GM12878 (cell line): ENCODE results near the gene GHITM. TPM values are rescaled to one million over a fixed set of nuclear protein-coding genes. Genes with fewer than 3 reads are reported as not detected.

Source experiments
- ATAC-seq: fragments of 200-7000 bp; cut with Tn5 transposase; 3 replicates; pipeline ENCODE4 v1.9.1; 2020; ENCODE audit warnings: mild to moderate bottlenecking, moderate library complexity
- BruUV-seq: library from RNA; stranded (reverse); fragments of 400-500 nt; replicated peaks from 2 replicates; lab custom pipeline; 2021; lab: Mats Ljungman, UMichigan
- CTCF ChIA-PET: fragments of 300-600 bp; sonication (Branson Sonifier 250); formaldehyde crosslinking; extraction: SDS; loops from one replicate; lab custom pipeline; 2021; ENCODE audit warnings: inconsistent platforms; lab: Yijun Ruan, JAX
- POLR2A ChIA-PET: fragments of 350-600 bp; formaldehyde crosslinking; extraction: SDS; loops from one replicate; lab custom pipeline; 2021; ENCODE audit warnings: inconsistent platforms; lab: Charles Lee
- RAD21 ChIA-PET: fragments of 300-600 bp; sonication (Branson Sonifier 250); formaldehyde crosslinking; loops from one replicate; lab custom pipeline; 2023; ENCODE audit warnings: antibody characterized with exemption; ENCODE audit not compliant: unreplicated experiment; lab: Charles Lee
- SMC1A ChIA-PET: fragments of 300-600 bp; sonication (Branson Sonifier 250); formaldehyde crosslinking; loops from one replicate; lab custom pipeline; 2023; ENCODE audit not compliant: unreplicated experiment, uncharacterized antibody; lab: Charles Lee
- DNase-seq: peaks from one replicate; pipeline ENCODE4 v3.0.0-alpha.2; 2011; ENCODE audit warnings: low read depth, low spot score
- FAIRE-seq: peaks from 3 replicates; lab custom pipeline; 2011; peaks lifted over from hg19 to GRCh38; lab: Jason Lieb, UNC
- H2AFZ ChIP-seq: 2 replicates; pipeline ENCODE4 v1.6.0; 2011; ENCODE audit warnings: low read depth, low read length, control low read depth; ENCODE audit not compliant: control insufficient read depth
- H3K27ac ChIP-seq: 2 replicates; pipeline ENCODE4 v1.5.1; 2011; ENCODE audit warnings: control low read depth; ENCODE audit not compliant: control insufficient read depth, insufficient read depth
- H3K27me3 ChIP-seq, 2 experiments: replicated peaks in 1 of 2; 2 replicates each; pipeline versions ENCODE4 v1.6.0 to v1.6.1; 2011; ENCODE audit warnings: low read length in 1 of 2; ENCODE audit not compliant: control insufficient read depth in 2 of 2, insufficient read depth in 2 of 2
- H3K36me3 ChIP-seq, 2 experiments: 2 replicates each; pipeline ENCODE4 v1.5.1; 2011; ENCODE audit warnings: low read length in 1 of 2; ENCODE audit not compliant: control insufficient read depth in 2 of 2, insufficient read depth in 2 of 2
- H3K4me1 ChIP-seq: 2 replicates; pipeline ENCODE4 v1.6.1; 2011; ENCODE audit warnings: mild to moderate bottlenecking, low read length, moderate library complexity, mixed read lengths; ENCODE audit not compliant: control insufficient read depth, insufficient read depth
- H3K4me2 ChIP-seq: 2 replicates; pipeline ENCODE4 v1.6.0; 2011; ENCODE audit warnings: control low read depth; ENCODE audit not compliant: control insufficient read depth, insufficient read depth
- H3K4me3 ChIP-seq: fragments of 200-600 bp; sonication (generic); 2 replicates; pipeline ENCODE4 v1.5.1; 2016
- H3K79me2 ChIP-seq: 2 replicates; pipeline ENCODE4 v1.6.0; 2011; ENCODE audit warnings: low read length; ENCODE audit not compliant: control insufficient read depth, insufficient read depth
- H3K9ac ChIP-seq: 2 replicates; pipeline ENCODE4 v1.8.0; 2011; ENCODE audit warnings: low read length, control low read depth, mixed read lengths; ENCODE audit not compliant: control insufficient read depth, insufficient read depth
- H3K9me3 ChIP-seq: replicated peaks from 3 replicates; pipeline ENCODE4 v1.5.1; 2011; ENCODE audit warnings: mild to moderate bottlenecking, low read length; ENCODE audit not compliant: control insufficient read depth, insufficient read depth
- H4K20me1 ChIP-seq: 2 replicates; pipeline ENCODE4 v1.6.0; 2011; ENCODE audit not compliant: control insufficient read depth, insufficient read depth
- CREB1 ChIP-seq: IDR thresholded peaks from 2 replicates; pipeline ENCODE4 v1.6.1; 2012; ENCODE audit warnings: low read depth, mild to moderate bottlenecking, inconsistent platforms
- CTCF ChIP-seq, 3 experiments: IDR thresholded peaks in 2 of 3; conservative IDR thresholded peaks in 1 of 3; 2 replicates each; pipeline ENCODE4 v1.5.1; 2011; ENCODE audit warnings: low read depth in 3 of 3, low read length in 3 of 3, mild to moderate bottlenecking in 3 of 3, control low read depth in 2 of 3, moderate library complexity in 2 of 3, inconsistent platforms in 1 of 3, mixed read lengths in 1 of 3; ENCODE audit not compliant: control insufficient read depth in 2 of 3, insufficient read depth in 1 of 3; ENCODE audit errors: extremely low read depth in 1 of 3
- GABPA ChIP-seq: IDR thresholded peaks from 2 replicates; pipeline ENCODE4 v1.6.1; 2014; ENCODE audit warnings: antibody characterized with exemption, low read depth, mild to moderate bottlenecking, inconsistent platforms
- MEF2B ChIP-seq: fragments of 450-650 bp; IDR thresholded peaks from 2 replicates; pipeline ENCODE4 v1.6.1; 2018; ENCODE audit warnings: mild to moderate bottlenecking, moderate library complexity; ENCODE audit not compliant: partially characterized antibody, poor library complexity, severe bottlenecking
- NR2C1 ChIP-seq: fragments of 450-650 bp; IDR thresholded peaks from 2 replicates; pipeline ENCODE4 v1.6.1; 2017; ENCODE audit warnings: antibody characterized with exemption, mild to moderate bottlenecking, moderate library complexity
- NR2F1 ChIP-seq: fragments of 450-650 bp; conservative IDR thresholded peaks from 2 replicates; pipeline ENCODE4 v1.6.1; 2017; ENCODE audit warnings: mild to moderate bottlenecking
- PML ChIP-seq: IDR thresholded peaks from 2 replicates; pipeline ENCODE4 v1.6.1; 2012; ENCODE audit warnings: low read length, inconsistent platforms
- RAD21 ChIP-seq: IDR thresholded peaks from 2 replicates; pipeline ENCODE4 v1.6.1; 2011; ENCODE audit warnings: mild to moderate bottlenecking, low read depth, low read length, moderate library complexity; ENCODE audit not compliant: insufficient read depth
- SMAD1 ChIP-seq: fragments of 450-650 bp; IDR thresholded peaks from 2 replicates; pipeline ENCODE4 v1.6.1; 2018; ENCODE audit warnings: mild to moderate bottlenecking, low read depth; ENCODE audit not compliant: partially characterized antibody
- SMC3 ChIP-seq: IDR thresholded peaks from 2 replicates; pipeline ENCODE4 v1.6.1; 2011; ENCODE audit warnings: low read length, improper control_type of control experiment, borderline replicate concordance
- ZNF207 ChIP-seq: fragments of 450-650 bp; IDR thresholded peaks from 2 replicates; pipeline ENCODE4 v1.6.1; 2014; ENCODE audit warnings: antibody characterized with exemption, mild to moderate bottlenecking, borderline replicate concordance
- ZNF687 ChIP-seq: fragments of 450-650 bp; IDR thresholded peaks from 2 replicates; pipeline ENCODE4 v1.6.1; 2017; ENCODE audit warnings: mild to moderate bottlenecking, moderate library complexity
- WGBS: methylation state at CpG from one replicate; pipeline ENCODE4 v1.1.6; 2016; ENCODE audit warnings: low lambda C conversion rate; ENCODE audit not compliant: insufficient replicate concordance, insufficient coverage; ENCODE audit errors: missing lambda C conversion rate; 5-methylcytosine and 5-hydroxymethylcytosine counted together
- in situ Hi-C: fragments of 300-500 bp; cut with MboI; formaldehyde crosslinking; loops from 9 replicates; pipeline ENCODE4 v1.14.3; 2018; ENCODE audit warnings: mixed read lengths
- intact Hi-C: fragments of 100-400 bp; cut with micrococcal nuclease; formaldehyde crosslinking; loops from one replicate; pipeline ENCODE4 v1.14.2; 2022; ENCODE audit not compliant: unreplicated experiment
- polyA plus RNA-seq, 11 experiments: library from polyadenylated mRNA; depleted of rRNA in 4 of 11; unstranded in 6 of 11; stranded (reverse) in 5 of 11; fragments of >200 nt; fragmentation: Nextera tagmentation in 4 of 11; fragmentation: Illumina TruSeq in 1 of 11; extraction: Ambion mirVana in 4 of 11; extraction: Trizol in 1 of 11; gene quantifications; 1 replicate in 1 of 11; 2 replicates in 10 of 11; pipeline versions ENCODE4 v1.2.1 to v1.2.3, GENCODE V29; 2011 to 2016; ENCODE audit warnings: inconsistent platforms in 2 of 11, missing spikeins in 2 of 11, low read depth in 1 of 11
- total RNA-seq, 4 experiments: library from RNA; depleted of rRNA in 3 of 4; stranded (reverse); fragments of >200 nt in 3 of 4; fragmentation: Illumina TruSeq in 1 of 4; extraction: Trizol in 1 of 4; gene quantifications; 2 replicates each; pipeline versions ENCODE4 v1.2.1 to v1.2.3, GENCODE V29; 2013 to 2021
- TF ChIP-seq, protein P1 (sequence below): IDR thresholded peaks from 2 replicates; pipeline ENCODE4 v1.6.1; 2011; ENCODE audit warnings: mild to moderate bottlenecking, low read depth, low read length, moderate library complexity; ENCODE audit not compliant: insufficient replicate concordance

GHITM gene
- total and polyA plus RNA-seq, 10 of the 15 experiments (the other 5 are each of a cell fraction or from before 2014, with no cell fraction given), result 120 to 501 (median 209) TPM

GRCh38 chr10:84201244-84201606, 61.9 kb downstream of the GHITM start:
- FAIRE-seq, result no peak
- no TSS peak for BruUV-seq

More at GRCh38 chr10:84201244-84201606, 61.9 kb downstream of the GHITM start:
- H2AFZ ChIP-seq, result no peak overlapping the region
- H3K9ac ChIP-seq, result no peak overlapping the region
- no peaks in the 10 kb centered on the region for H4K20me1 ChIP-seq
- no peaks in the 10 kb centered on the region for H3K79me2 ChIP-seq
- RAD21 ChIA-PET, result interaction anchor here (0.6 to 3.6 kb wide), 7 partner anchors 28 to 62 kb away, joined by 3 to 74 read pairs (median 3); partner anchors contain the start of genes GHITM and GPR15LG
- no peak overlapping the region for H3K4me3 ChIP-seq
- SMC1A ChIA-PET, result interaction anchor here (0.7 to 15.0 kb wide), 9 partner anchors 14 to 57 kb away, joined by 3 to 155 read pairs (median 5); no protein-coding TSS in a partner anchor
- no peaks in the 10 kb centered on the region for H3K36me3 ChIP-seq
- no peak overlapping the region for H3K27ac ChIP-seq
- TF ChIP-seq MEF2B, result peak; percentile 40
- TF ChIP-seq CTCF (IDR thresholded peaks at IDR 0.05 in 2 of 3, conservative IDR thresholded peaks at IDR 0.05 in 1 of 3; ENCODE audit: control insufficient read depth in 2 of 3, extremely low read depth in 1 of 3, insufficient read depth in 1 of 3, low read depth in 3 of 3, low read length in 3 of 3), result peak; percentile 3 to 28 (median 19); a peak in 3 of 6 replicates
- peak; percentile 30; the same call in 1 of the 2 replicates for TF ChIP-seq SMC3
- TF ChIP-seq ZNF687, result no peak
- TF ChIP-seq RAD21, result peak; percentile 51
- no peak for TF ChIP-seq ZNF207
- no peak for TF ChIP-seq SMAD1
- no peak for TF ChIP-seq CREB1
- peak; percentile 78 for TF ChIP-seq NR2F1
- TF ChIP-seq GABPA, result no peak
- TF ChIP-seq, protein P1, sequence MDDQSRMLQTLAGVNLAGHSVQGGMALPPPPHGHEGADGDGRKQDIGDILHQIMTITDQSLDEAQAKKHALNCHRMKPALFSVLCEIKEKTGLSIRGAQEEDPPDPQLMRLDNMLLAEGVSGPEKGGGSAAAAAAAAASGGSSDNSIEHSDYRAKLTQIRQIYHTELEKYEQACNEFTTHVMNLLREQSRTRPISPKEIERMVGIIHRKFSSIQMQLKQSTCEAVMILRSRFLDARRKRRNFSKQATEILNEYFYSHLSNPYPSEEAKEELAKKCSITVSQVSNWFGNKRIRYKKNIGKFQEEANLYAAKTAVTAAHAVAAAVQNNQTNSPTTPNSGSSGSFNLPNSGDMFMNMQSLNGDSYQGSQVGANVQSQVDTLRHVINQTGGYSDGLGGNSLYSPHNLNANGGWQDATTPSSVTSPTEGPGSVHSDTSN, result no peak
- TF ChIP-seq PML, result no peak
- 0 out of 2 replicates have a peak, but pooled peaks have one; percentile 23 for TF ChIP-seq NR2C1
- TF ChIP-seq, all 136 proteins: peak for 6
- DNase-seq, result no peak
- POLR2A ChIA-PET, result no interaction called here
- no peak overlapping the region for H3K4me2 ChIP-seq
- peak; percentile 18 for ATAC-seq
- CTCF ChIA-PET, result interaction anchor here (1.0 to 28.3 kb wide), 6 partner anchors 13 to 142 kb away, joined by 3 to 788 read pairs (median 3); partner anchors contain the start of genes GHITM and GPR15LG
- in situ Hi-C loops (loop anchor here (10.0 kb wide), 1 partner anchor 56 kb away; no protein-coding TSS in a partner anchor), intact Hi-C loops (no loop called here)
- no peaks in the 10 kb centered on the region for H3K9me3 ChIP-seq
- WGBS, result 22% methylated on average over 6 of the region's 6 CpGs
- H3K27me3 ChIP-seq, result no peaks in the 10 kb centered on the region; a peak in 3 of 4 replicates
- no peaks in the 10 kb centered on the region for H3K4me1 ChIP-seq
